HG02610 (cell line): ENCODE measurements around the gene AATK.
"Not testable (repeated sequence)": the region's sequence is repeated elsewhere in the genome, so short reads cannot be mapped to it uniquely, and the experiment has no call there.

Experiments
- ATAC-seq: cut with Tn5 transposase; IDR thresholded peaks from one replicate; pipeline ENCODE4 v1.9.1; 2021; ENCODE audit warnings: mild to moderate bottlenecking, moderate library complexity; ENCODE audit not compliant: unreplicated experiment

Gene AATK

GRCh38 chr17:81163051-81163695, 2.8 kb downstream of the AATK start:
- ATAC-seq = no peak

GRCh38 chr17:81162491-81162890, 3.5 kb downstream of the AATK start:
- ATAC-seq = no peak

- no peak for ATAC-seq
Observed at GRCh38 chr17:81161972-81162371, 4.0 kb downstream of the AATK start.

- no peak for ATAC-seq
Observed at GRCh38 chr17:81161536-81161935, 4.5 kb downstream of the AATK start.

- no peak for ATAC-seq
Observed at GRCh38 chr17:81160747-81161453, 5.1 kb downstream of the AATK start.

- ATAC-seq = no peak
Observed at GRCh38 chr17:81160306-81160705, 5.7 kb downstream of the AATK start.

- ATAC-seq = no peak
Observed at GRCh38 chr17:81159611-81160265, 6.3 kb downstream of the AATK start.

GRCh38 chr17:81158688-81159590, 7.1 kb downstream of the AATK start:
- ATAC-seq = no peak

- no peak for ATAC-seq
Observed at GRCh38 chr17:81157848-81158687, 8.0 kb downstream of the AATK start.

GRCh38 chr17:81156866-81157805, 8.9 kb downstream of the AATK start:
- no peak for ATAC-seq

GRCh38 chr17:81154961-81155360, 11.1 kb downstream of the AATK start:
- ATAC-seq = no peak

- ATAC-seq = not testable (repeated sequence)
Observed at GRCh38 chr17:81154016-81154415, 12.0 kb downstream of the AATK start.

GRCh38 chr17:81153340-81153803, 12.6 kb downstream of the AATK start:
- no peak for ATAC-seq

GRCh38 chr17:81152288-81152828, 13.7 kb downstream of the AATK start:
- ATAC-seq = no peak

GRCh38 chr17:81151278-81151677, 14.7 kb downstream of the AATK start:
- no peak for ATAC-seq

- ATAC-seq = no peak
Observed at GRCh38 chr17:81150377-81151077, 15.5 kb downstream of the AATK start.

- ATAC-seq = no peak
Observed at GRCh38 chr17:81148986-81149533, 17.0 kb downstream of the AATK start.

- ATAC-seq = no peak
Observed at GRCh38 chr17:81148571-81148970, 17.4 kb downstream of the AATK start.
